GM18951 (cell line): ENCODE measurements around the gene SNIP1.
"Not testable (repeated sequence)": the region's sequence is repeated elsewhere in the genome, so short reads cannot be mapped to it uniquely, and the experiment has no call there.

Experiments used
- POLR2A ChIP-seq: IDR thresholded peaks from 4 replicates; pipeline ENCODE4 v1.6.1; 2011; ENCODE audit warnings: mild to moderate bottlenecking; ENCODE audit not compliant: insufficient read length, insufficient read depth; ENCODE audit errors: extremely low read depth
- in situ Hi-C: fragments of 300-500 bp; cut with MboI; formaldehyde crosslinking; loops from one replicate; pipeline ENCODE4 v1.12.0; 2022; ENCODE audit warnings: low sequenced_read_pairs, mixed read lengths, inconsistent platforms; ENCODE audit not compliant: unreplicated experiment

Gene SNIP1

GRCh38 chr1:37570528-37571334 lies 16.6 kb upstream of the SNIP1 start:
- in situ Hi-C loops, result no loop called here
- no peak for TF ChIP-seq POLR2A

- in situ Hi-C loops, result no loop called here
These were observed 12.9 kb upstream of the SNIP1 start for GRCh38 chr1:37567023-37567422.

GRCh38 chr1:37564892-37565291 lies 10.8 kb upstream of the SNIP1 start:
- in situ Hi-C loops, result no loop called here
- TF ChIP-seq POLR2A, result no peak

More at GRCh38 chr1:37567023-37567422, 12.9 kb upstream of the SNIP1 start:
- TF ChIP-seq POLR2A, result no peak

DNA sequence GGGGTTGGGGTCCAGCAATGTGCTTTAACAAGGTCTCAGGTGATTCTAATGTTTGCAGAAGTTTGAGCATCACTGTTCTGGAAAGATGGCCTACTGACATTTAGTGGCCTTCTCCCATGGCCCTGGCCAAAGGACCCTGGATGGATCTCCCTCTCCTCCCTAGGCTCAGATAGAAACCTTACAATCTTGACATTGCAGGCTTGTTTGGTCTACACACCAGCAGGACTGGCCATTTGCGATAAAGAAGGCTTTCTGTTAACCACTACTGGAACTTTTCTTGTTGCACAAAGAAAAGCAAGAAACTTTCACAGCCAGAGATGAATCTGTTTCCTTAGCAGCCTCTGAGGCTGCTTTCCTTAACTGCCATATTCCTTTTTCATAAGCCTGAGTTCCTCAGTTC lies 8.9 kb upstream of the SNIP1 start:
- in situ Hi-C loops, result no loop called here
- TF ChIP-seq POLR2A, result no peak

- TF ChIP-seq POLR2A, result peak; percentile 26
- in situ Hi-C loops, result no loop called here
These were observed 7.3 kb upstream of the SNIP1 start for GRCh38 chr1:37561133-37562132.

DNA sequence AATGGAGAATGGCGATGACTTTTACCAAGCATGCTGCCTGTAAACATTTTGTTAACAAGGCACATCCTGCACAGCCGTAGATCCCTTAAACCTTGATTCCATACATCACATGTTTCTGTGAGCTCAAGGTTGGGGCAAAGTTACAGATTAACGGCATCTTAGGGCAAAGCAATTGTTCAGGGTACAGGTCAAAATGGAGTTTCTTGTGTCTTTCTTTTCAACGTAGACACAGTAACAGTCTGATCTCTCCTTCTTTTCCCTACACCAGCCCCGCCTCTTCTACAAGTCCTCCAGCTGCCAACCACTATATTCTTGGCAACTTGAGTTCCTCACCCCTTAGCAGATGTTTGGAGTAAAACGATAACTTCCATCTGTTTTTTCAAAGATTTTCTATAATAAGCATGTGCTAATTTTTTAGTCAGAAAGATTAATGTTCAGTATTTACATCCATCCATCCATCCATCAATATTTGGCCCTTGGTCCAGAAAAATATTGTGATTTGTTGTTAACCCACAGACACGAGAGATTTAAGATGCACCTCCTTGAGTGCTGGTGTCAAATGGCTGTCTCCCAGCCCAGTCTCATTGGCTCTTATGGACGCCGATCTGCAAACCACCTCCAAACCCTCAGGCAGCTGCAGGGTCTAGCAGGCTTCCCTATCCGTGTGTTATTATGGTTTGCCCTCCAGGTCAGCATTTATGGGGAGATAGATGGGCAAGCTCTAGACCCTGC lies 6.5 kb upstream of the SNIP1 start:
- in situ Hi-C loops, result no loop called here
- TF ChIP-seq POLR2A, result no peak

DNA sequence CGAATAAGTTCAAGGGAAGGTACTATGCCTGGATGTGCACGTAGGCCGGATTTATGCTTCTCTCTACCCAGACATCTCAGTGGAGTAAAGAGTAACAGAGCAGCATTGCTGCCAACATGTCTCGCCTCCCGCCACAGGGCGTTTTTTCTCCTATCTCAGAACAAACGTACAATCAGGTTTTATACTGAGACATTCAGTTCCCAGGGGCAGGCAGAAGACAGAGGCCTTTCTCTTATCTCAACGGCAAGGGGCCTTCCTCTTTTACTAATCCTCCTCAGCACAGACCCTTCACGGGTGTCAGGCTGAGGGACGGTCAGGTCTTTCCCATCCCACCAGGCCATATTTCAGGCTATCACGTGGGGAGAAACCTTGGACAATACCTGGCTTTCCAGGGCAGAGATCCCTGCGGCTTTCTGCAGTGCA lies 5.9 kb upstream of the SNIP1 start:
- in situ Hi-C loops, result not testable (repeated sequence)

DNA sequence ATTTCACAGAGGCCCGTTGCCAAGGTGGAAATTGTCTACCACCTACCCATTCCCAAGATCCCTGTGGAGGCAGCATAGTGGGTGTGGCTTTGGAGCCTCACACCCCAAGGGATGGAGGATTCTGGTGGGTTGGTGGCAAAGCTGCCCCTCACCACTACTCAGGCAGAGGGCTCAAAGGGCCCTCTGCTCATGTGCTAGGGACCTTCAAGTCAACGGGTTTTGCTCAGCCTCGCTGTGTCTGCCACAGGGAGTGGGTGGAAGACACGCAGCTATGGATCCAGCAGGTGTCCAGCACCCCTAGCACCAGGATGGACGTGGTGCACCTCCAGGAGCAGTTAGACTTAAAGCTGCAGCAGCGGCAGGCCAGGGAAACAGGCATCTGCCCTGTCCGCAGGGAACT lies 5.0 kb upstream of the SNIP1 start:
- in situ Hi-C loops, result no loop called here
- no peak for TF ChIP-seq POLR2A

- no peak for TF ChIP-seq POLR2A
- in situ Hi-C loops, result no loop called here
These were observed 4.3 kb upstream of the SNIP1 start for GRCh38 chr1:37558411-37558810.

DNA sequence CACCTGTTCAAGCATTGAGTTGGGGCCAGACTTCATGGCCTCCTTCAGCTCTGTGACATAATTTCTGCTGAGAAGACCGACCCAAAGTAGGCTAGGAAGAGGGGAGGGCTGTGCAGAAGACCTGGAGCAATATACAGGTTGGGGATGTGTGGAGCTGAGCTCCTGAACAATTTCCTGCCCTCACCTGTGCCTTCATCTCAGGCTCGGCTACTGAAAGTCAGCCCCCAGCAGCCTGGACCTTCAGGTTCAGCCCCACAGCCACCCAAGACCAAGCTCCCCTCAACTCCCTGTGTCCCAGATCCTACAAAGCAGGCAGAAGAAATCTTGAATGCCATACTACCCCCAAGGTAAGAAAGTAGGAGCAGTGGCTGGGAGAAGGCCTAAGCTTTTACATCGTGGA lies 3.3 kb upstream of the SNIP1 start:
- in situ Hi-C loops, result no loop called here
- no peak for TF ChIP-seq POLR2A

DNA sequence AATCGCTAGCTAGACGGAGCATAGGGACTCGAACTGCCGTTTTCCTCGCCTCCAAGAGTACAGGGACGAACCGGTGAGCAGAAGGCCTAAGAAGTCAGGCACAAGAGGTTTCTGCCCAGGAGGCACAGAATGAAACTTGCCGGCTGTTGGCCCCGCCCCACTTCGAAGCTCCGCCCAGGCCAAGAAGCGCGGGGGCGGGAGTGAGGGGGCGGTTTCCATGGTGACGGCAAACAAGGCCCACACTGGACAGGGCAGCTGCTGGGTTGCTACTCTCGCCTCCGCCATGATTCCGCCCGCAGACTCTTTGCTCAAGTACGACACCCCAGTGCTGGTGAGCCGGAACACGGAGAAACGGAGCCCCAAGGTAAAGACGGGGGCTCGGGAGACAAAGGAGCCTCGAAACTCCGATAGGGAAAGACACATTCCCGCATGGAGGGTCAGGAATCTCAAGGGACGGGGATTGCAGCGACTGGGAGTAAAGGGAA lies 2.7 kb upstream of the SNIP1 start, which contains the start of gene DNALI1:
Gene DNALI1 (plus strand): TSS at position 229 of the 485 bp plus-strand sequence. CDS start 55 bp downstream, at position 284.
- in situ Hi-C loops, result no loop called here

GRCh38 chr1:37553598-37553926 lies 531 bp downstream of the SNIP1 start:
- in situ Hi-C loops, result no loop called here
- no peak for TF ChIP-seq POLR2A

More for the DNA sequence above, 2.7 kb upstream of the SNIP1 start, which contains the start of gene DNALI1:
- no peak for TF ChIP-seq POLR2A

- no peak for TF ChIP-seq POLR2A
- in situ Hi-C loops, result no loop called here
These were observed 4.8 kb downstream of the SNIP1 start for GRCh38 chr1:37549341-37549740.
